SIG-M5 treated with dmso at 0.1 percent for 504 hours (cell line): Measurements from ENCODE around the gene SERP2.

Source experiments
- DNase-seq: peaks from one replicate; lab custom pipeline; 2025; ENCODE audit not compliant: unreplicated experiment; lab: John Stamatoyannopoulos, UW

SERP2 gene

GRCh38 chr13:44409595-44409994, 36.0 kb downstream of the SERP2 start:
- no peak for DNase-seq

DNA sequence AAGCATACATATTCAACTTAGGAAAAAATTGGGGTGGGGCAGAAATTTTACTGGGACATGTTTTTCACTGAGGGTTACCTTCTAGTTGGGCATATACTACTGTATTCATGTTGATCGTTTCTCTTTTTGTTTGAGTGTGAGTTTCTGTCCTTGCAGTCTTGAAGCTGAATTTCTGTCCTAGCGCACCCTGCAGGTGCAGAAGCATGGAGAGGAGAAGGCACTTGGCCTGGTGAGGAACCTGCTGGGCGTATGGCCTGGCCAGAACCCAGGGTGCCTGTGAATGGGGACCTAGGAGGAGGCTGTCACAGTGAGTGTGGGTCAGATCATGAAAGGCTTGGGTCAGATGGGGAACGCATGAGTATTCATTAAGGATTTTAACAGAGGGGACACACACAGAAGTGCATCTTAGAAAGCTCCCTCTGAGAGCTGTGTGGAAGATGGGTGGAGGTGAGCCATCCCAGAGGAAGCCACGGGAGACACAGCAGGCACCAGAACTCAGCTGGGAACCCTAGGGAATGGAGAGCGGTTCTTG, 36.8 kb downstream of the SERP2 start:
- DNase-seq, result no peak

- no peak for DNase-seq
Measured at GRCh38 chr13:44411841-44412240, 38.2 kb downstream of the SERP2 start.

DNA sequence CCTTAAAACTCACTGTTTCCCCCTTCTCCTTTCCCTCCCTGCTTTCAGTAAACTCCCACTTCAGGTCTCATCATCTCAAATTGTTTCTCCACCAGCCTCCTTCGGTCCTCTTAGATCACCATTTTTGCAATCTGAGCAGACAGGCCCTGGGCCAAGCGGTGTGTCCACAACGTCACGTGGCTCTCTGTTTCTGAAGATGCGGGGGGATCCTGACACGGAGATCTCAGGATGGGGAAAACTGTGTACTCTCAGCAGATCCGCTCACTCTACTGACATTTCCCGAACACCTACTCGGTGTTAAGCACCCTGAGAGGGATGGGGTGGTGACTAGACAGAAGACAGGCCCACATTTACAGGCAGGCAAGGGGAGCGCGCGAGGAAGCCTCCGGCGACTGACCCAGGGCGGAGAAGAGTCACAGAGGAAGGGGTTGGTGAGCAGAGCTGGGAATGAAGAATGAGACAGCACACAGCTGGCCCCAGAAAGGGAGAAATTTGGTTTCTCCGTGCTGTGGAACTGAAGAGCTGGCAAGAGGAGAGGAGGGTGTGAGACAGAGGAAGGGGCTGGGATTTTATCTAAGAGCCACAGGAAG, 38.8 kb downstream of the SERP2 start:
- no peak for DNase-seq

- no peak for DNase-seq
Measured at GRCh38 chr13:44413095-44413494, 39.5 kb downstream of the SERP2 start.

DNA sequence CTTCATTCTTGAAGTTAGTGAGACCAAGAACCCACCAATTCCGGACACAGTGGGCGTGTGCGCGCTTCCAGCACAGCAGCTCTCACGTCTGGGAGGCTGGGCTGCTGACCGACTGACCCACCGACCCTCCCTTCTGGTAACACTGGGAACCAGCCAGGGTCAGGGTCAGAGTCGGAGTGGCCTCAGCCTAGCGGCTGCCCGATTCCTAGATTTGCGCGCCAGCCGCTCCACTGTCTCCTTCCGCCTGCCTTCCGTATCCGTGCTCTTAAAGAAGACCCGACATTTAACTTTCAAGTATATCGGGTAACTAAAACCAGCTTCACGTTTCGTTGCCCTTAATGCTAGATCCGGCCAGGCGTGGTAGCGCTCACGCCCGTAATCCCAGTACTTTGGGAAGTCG, 41.1 kb downstream of the SERP2 start:
- no peak for DNase-seq

DNA sequence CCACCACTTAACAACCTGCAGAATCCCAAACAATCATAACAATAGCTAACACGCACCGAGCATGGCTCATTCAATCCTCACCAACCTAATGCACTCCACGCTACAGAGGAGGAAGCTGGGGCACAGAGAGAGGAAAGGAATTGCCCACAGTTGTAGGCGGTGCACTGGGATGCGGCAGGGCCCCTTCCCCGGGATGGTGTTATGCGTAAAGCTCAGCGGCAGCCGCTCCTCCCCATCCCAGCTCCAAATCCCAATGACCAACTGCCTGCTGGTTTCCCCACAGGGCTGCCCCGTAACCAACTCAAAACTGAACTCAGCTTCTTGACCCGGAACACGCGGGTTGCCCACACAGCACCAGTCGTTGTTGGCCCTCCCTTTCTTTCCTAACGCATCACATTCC, 42.2 kb downstream of the SERP2 start:
- DNase-seq, result no peak

DNA sequence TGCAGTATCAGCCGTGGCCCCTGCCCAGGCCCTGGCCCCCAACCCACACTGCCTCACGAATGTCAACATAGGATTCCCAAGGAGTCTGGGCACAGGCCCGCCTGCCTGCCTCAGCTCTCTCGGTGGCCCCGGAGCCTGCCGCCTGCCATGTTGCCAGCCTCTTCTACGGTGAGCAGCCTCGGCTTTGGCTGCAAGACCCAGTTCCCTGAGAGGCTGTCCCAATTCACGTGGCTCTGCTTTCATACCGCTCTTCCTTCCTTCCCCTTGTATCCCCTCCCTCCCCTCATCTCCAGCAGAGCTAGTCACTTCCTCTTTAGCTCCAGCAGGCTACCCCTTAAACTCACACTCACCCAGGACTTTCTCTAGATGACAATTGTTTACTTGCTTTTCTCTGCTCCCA, 42.7 kb downstream of the SERP2 start:
- peak; percentile 51 for DNase-seq

- DNase-seq, result no peak
Measured at GRCh38 chr13:44416744-44417143, 43.1 kb downstream of the SERP2 start.

- DNase-seq, result no peak
Measured at GRCh38 chr13:44417446-44417845, 43.8 kb downstream of the SERP2 start.

GRCh38 chr13:44417876-44418275, 44.3 kb downstream of the SERP2 start:
- no peak for DNase-seq

DNA sequence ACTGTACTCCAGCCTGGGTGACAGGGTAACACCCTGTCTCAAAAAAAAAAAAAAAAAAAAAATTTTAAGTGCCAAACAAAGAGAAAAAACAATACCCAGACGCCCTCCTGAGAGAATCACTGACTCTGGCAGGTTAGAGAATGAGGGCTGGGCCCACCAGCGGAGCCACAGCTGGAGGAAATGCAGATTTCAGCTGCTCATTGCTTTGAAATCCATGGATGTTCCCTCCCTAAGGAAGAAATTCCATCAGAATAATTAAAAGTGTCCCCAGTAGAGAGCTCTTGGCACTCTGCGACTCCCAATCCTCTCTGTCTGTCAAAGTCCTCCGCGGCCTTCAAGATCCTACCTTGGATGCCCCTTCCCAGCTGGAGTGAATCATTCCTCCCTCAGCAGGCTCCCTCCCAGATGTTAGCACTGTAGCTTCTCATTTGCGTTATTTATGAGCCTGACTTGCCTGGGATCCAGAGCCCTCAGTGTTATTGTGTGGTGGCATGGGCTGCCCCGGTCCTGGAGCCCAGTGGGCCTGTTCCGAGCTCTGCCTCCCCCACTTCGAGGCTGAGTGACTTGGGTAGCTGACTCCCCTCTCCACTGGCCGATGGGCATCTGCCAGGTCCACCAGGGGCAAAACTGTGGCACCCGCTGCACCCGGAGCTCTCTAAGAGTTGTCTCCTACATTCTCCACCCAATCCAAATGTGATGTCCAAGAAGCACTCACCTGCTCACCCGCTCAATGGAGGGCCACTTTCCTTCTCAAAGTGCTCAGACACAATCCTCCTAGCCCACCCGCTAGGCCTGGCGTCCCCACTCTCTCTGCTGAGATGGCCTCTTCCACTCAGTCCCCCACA, 47.0 kb downstream of the SERP2 start:
- DNase-seq, result no peak

DNA sequence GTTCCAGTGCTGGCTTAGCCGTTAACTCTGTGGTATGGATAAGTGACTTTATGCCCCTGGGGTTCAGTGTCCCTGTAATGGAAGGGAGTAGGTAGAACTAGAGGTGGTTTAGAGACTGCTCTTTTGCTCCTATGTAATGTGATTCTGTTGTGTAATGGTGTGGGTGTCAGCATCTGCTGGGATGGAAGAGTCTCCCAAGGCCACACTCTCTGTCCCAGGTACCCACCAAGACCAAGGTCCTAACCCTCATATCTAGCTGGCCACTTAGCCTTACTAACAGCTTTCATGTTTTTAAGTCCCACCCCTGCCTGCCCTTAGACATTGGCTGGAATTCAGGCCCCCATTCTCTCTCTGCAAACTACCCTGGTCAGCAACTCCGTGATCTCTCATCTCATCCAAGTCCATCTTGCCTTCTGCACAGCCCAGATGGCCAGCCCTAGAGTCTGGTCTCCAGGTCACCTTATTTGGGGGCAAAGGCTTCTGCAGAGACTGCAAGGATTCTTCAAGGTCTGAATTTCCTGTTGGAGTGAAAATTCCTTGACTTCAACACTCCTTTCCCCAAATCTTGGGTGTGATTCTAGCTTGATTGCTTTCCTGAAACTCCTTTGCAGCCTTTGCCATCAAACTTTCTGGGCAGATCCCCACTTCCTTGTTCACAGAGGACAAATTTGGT, 48.4 kb downstream of the SERP2 start:
- no peak for DNase-seq

DNA sequence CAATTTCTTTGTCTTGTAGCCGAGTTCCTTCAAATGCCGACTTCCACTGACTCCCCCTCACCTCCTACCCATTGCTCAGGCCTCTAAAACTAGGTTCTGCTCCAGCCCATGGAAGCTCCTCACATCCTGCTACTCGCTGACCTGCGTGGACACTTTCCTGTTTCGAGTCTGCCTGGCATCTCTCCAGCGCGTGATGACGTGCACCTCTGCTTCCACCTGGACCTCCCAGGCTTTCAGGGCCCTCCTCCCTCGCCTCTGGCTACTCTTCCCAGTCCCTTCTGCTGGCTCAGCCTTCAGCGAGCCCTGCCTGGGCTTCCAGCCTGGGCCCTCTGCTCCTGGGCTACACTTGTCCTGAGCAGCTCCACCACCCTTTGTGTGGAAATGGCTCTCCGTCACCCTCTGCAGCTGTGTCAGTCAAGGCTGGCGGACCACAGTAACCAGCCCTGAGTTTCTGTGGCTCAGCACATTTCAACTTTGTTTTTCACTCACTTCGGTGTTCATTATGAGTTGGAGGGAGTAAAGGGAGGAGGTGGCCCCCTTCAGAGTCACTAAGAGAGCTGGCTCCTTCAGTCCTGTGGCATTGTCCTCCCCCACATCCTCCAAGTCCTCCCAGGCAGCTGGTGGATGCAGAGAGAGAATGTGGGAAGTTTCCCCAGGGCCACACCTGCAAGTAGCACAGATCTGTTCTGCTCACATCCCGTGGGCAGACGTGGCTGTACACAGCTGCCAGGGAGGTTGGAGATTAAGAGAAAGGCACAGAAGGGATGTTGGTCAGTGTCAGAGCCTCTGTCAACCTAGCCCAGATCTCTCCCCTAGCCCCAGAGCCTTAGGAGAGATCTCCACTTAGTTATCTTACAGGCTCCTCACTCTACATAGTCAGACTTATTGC, 49.4 kb downstream of the SERP2 start:
- DNase-seq, result no peak

DNA sequence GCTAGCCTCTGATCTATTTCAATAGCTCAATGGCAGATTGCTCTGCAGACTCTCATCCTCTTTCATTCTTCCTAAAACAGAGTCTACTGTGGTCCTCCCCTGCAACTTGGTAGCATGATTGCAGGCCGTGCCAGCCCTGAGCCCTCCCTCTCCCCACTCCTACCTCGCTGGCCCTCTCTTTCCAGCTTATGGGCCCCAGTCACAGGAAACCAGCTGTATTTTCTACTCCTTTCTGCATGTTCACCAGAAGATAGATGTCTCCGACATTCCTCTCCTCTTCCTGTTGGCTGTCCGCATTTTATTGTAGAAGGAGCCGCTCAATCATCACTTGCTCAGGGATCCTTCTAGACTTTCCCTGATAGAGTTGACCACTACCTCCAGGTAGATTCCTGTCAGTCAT, 50.2 kb downstream of the SERP2 start:
- no peak for DNase-seq

DNA sequence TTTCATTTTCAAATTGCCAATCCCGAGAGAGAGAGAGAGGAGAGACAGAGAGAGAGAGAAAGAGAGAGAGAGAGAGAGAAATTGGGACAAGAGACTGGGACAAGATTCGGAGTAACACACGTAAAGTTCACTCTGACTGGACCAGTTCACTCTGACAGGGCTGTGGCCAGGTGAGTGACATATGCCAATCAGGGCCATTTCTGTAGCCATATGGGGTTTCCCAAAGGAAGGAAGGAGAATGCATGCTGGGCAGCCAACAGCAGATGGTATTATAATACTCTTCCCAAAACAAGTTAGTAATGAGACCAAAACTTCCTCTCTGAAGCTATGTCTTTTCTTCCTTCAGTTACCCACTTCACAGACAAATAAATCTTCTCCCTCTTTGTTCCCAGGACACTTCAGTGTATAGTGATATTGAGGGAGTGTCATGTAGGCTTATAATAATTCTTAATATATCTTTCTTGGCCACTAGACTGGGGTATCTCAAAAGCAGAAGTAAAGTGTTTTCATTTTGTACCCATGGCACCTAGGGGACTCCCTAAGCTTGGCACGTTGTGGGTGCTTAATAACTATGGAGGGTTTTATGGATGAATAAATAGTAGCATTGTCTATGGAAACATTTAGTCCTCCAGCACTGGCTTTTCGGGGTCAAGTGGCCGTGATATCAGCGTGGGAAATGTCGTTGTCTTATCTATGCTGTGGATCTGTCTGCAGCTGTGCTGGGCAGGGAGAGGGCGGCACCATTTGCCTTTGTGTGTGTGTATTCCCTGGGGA, 51.6 kb downstream of the SERP2 start:
- DNase-seq, result no peak

GRCh38 chr13:44425815-44426078, 52.1 kb downstream of the SERP2 start:
- no peak for DNase-seq

GRCh38 chr13:44426461-44426860, 52.8 kb downstream of the SERP2 start:
- no peak for DNase-seq

- DNase-seq, result no peak
Measured at GRCh38 chr13:44429311-44429710, 55.7 kb downstream of the SERP2 start.

DNA sequence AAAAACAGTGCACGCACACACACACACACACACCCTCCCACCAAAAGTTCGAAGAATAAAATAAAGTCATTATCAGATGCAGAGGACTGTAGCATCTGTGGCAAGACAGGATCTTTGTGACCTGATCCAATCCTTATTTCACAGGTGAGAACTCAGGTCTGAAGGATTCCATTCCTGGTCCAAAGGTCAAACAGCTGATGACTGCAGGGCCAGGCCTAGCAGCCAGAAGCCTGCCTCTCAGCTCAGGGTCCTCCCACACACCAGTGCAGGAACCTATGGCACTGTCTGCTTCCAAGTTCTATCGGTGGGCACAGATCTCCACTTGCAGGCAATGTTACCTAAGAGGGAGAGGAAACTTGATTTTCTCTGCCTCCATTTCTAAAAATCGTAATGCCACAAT, 57.5 kb downstream of the SERP2 start:
- no peak for DNase-seq

DNA sequence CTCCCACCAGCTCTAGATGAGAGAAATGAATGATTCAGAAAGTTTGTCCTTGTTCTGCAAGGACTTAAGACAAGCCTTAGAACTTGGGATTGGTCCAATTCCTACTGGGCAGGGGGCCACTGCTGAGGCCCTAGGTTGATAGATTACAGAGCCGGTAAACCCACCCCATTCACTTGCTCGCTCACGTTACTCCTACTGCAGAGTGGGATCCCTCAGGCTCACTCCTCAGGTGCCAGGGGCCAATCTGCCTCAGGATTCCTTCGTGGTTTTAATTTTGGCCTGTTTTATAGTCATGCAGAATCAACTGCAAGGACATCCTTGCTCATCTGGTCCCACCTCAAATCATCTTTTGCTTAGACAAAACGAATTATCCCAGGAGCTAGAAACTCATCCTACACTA, 59.0 kb downstream of the SERP2 start:
- DNase-seq, result no peak
